IPS-18a (cell line): ENCODE measurements around the gene PCAT6.

ENCODE experiments used
- H3K27ac ChIP-seq: one replicate; pipeline ENCODE4 v1.5.1; 2013; ENCODE audit warnings: low read length
- H3K27me3 ChIP-seq: one replicate; pipeline ENCODE4 v1.6.1; 2013; ENCODE audit warnings: mild to moderate bottlenecking, low read length; ENCODE audit not compliant: control insufficient read depth, insufficient read depth
- H3K36me3 ChIP-seq: one replicate; pipeline ENCODE4 v1.6.1; 2013; ENCODE audit warnings: low read depth, low read length; ENCODE audit not compliant: control insufficient read depth
- H3K4me1 ChIP-seq: one replicate; pipeline ENCODE4 v1.6.1; 2013; ENCODE audit warnings: low read depth, low read length; ENCODE audit not compliant: control insufficient read depth
- H3K4me3 ChIP-seq: one replicate; pipeline ENCODE4 v1.5.1; 2013; ENCODE audit warnings: low read length
- H3K9ac ChIP-seq: one replicate; pipeline ENCODE4 v1.6.1; 2013; ENCODE audit warnings: mild to moderate bottlenecking, low read length, moderate library complexity
- H3K9me3 ChIP-seq: one replicate; pipeline ENCODE4 v1.6.1; 2013; ENCODE audit warnings: low read depth, low read length; ENCODE audit not compliant: control insufficient read depth

Gene PCAT6

DNA sequence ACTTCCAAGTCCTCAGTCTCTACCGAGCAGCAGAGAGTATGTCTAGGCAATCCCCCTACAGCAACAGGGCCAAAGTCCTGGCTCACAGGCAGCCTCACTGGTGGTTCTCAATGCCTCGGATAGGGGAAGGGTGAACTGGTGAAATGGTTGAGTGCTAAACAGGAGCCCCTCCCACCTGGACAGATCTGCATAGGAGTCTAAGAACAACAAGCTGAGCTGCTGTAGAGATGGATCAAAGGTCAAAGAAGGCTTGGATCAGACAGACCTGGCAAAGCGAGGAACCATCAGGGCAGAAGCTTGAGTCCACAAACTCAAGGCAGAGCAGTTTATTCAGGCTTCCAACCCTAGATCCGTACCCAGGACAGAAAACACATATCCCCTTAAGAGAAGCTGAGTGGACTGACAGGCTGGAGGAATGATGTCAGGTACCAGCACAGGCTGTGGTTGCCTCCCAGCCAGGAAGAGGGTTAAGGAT, 46.4 kb downstream of the PCAT6 start:
- no peak overlapping the region for H3K27ac ChIP-seq
- no peak overlapping the region for H3K9ac ChIP-seq
- H3K4me1 ChIP-seq, result no peaks in the 10 kb centered on the region
- no peaks in the 10 kb centered on the region for H3K9me3 ChIP-seq
- H3K36me3 ChIP-seq, result peaks cover 39% of the 10 kb centered on the region
- no peak overlapping the region for H3K4me3 ChIP-seq
- H3K27me3 ChIP-seq, result no peaks in the 10 kb centered on the region

DNA sequence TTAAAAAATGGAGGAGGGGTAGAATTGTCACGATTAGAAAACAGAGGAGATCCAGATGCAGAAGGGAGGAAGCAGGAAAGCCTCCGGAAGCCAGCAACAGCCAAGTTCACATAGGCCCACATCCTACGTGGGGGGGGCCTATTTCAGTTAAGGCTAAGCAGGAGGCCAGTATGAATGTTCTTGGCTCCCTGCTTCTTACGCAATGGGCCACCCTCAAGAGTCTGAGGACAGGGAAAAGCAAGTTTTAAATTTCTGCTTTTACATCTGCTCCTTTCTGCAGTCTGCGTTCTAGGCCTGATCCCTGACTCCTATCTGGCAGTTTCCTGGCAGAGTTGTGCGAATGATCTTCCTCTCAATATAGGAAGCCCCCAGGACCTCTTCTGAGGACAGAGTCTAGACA, 47.6 kb downstream of the PCAT6 start:
- no peaks in the 10 kb centered on the region for H3K27me3 ChIP-seq
- no peaks in the 10 kb centered on the region for H3K9me3 ChIP-seq
- H3K27ac ChIP-seq, result no peak overlapping the region
- no peak overlapping the region for H3K9ac ChIP-seq
- no peaks in the 10 kb centered on the region for H3K4me1 ChIP-seq
- peaks cover 34% of the 10 kb centered on the region for H3K36me3 ChIP-seq
- no peak overlapping the region for H3K4me3 ChIP-seq

DNA sequence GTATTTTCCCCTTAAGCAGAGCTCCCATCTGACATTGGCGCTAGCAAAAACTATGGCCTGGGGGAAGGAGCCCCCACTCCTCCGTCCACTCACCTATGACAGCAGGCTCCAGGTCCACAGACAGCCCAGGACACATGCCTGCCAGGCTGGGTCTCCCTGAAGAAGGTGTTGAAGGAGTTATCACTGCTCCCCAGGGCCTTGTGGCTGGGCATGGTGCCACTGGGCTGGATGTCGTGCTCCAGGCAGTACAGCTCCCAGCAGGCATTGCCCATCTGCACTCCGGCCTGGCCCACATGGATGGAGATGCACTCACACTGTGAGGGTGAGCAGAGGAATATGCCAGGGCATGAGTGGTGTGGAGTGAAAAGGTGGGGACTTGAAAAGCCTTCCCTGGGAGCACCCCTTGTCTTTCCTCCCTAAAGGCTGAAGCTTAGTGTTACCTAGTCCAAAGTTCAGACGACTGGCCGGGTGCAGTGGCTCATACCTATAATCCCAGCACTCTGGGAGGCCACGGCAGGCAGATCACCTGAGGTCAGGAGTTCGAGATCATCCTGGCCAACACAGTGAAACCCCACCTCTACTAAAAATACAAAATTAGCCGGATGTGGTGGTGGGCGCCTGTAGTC, 48.1 kb downstream of the PCAT6 start:
- Histone ChIP-seq H3K9me3 (no peaks in the 10 kb centered on the region), H3K27me3 (no peaks in the 10 kb centered on the region), H3K4me3 (no peak overlapping the region), H3K36me3 (peaks cover 34% of the 10 kb centered on the region), H3K4me1 (no peaks in the 10 kb centered on the region), H3K27ac (no peak overlapping the region), H3K9ac (no peak overlapping the region)

DNA sequence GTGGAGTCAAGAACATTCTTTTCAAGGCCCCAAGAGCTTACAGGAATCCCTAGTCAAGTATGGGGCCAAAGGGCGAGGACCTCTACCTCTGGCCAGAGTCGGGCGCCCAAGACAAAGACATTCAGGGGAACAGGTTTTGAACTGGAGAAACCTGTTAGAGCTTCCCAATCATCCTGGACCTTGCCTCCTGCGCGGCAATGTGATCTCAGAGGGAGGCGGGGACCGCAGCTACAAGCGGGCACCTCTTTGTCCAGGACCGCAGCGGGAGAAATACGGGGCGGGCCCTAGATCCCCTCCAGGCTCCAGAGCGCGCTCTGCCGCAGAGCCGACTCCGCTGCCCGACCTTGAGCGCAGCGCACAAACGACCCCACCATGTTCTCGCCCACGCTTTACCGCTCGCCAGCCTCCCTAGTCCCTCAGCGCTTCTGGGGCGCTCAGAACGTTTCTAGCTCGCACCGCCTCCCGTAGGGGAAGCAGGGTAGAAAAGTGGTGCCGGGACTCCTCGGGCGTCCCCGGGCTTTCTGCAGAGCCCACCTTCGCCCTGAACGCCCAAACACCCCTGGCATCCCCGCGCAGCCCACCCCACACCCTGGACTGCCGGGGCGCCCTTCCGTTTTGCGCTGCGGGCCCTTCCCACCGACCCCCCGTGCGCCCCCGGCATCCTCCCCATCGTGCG, 50.1 kb downstream of the PCAT6 start:
- H3K27ac ChIP-seq, result peak overlapping the region; percentile 63
- H3K4me1 ChIP-seq, result no peaks in the 10 kb centered on the region
- H3K36me3 ChIP-seq, result peaks cover 23% of the 10 kb centered on the region
- H3K9ac ChIP-seq, result peak overlapping the region; percentile 91
- no peaks in the 10 kb centered on the region for H3K9me3 ChIP-seq
- peak overlapping the region; percentile 91 for H3K4me3 ChIP-seq
- no peaks in the 10 kb centered on the region for H3K27me3 ChIP-seq
